Coronary artery (tissue), 2 donors: ENCODE results near the gene ENTPD6.
A peak's percentile ranks its signal among the peaks of the same experiment; 100 is the strongest.
"Not testable (repeated sequence)": the region's sequence is repeated elsewhere in the genome, so short reads cannot be mapped to it uniquely, and the experiment has no call there.

Experiments
- DNase-seq: peaks from one replicate; pipeline ENCODE4 v3.0.0-alpha.2; 2017; ENCODE audit warnings: low spot score
- H3K27ac ChIP-seq, 2 donors: fragments of 200-600 bp; sonication (generic); one replicate each; pipeline ENCODE4 v1.5.1; 2016 to 2019
- H3K4me3 ChIP-seq: fragments of 200-600 bp; sonication (generic); 2 replicates; pipeline ENCODE4 v1.5.1; 2016; ENCODE audit warnings: mild to moderate bottlenecking, moderate library complexity
- CTCF ChIP-seq: fragments of 200-600 bp; sonication (generic); IDR thresholded peaks from one replicate; pipeline ENCODE4 v1.5.1; 2019; ENCODE audit warnings: antibody characterized with exemption

ENTPD6 gene

GRCh38 chr20:25230166-25230831 is 34.8 kb downstream of the ENTPD6 start:
- peak overlapping the region; percentile 70 to 82 for H3K27ac ChIP-seq
- H3K4me3 ChIP-seq, result no peak overlapping the region
- no peak for DNase-seq
- TF ChIP-seq CTCF, result no peak

- TF ChIP-seq CTCF, result no peak
- H3K27ac ChIP-seq, result peak overlapping the region; percentile 63 to 79
- H3K4me3 ChIP-seq, result no peak overlapping the region
- DNase-seq, result peak; percentile 91
Observed at GRCh38 chr20:25233016-25233772, 37.7 kb downstream of the ENTPD6 start.

GRCh38 chr20:25234009-25234849 is 38.7 kb downstream of the ENTPD6 start:
- not testable (repeated sequence) for DNase-seq, H3K4me3 ChIP-seq
- H3K27ac ChIP-seq, result peak overlapping the region; percentile 63 to 79

- Histone ChIP-seq H3K27ac (peak overlapping the region; percentile 74 to 92), H3K4me3 (no peak overlapping the region)
- no peak for TF ChIP-seq CTCF
- no peak for DNase-seq
Observed at GRCh38 chr20:25236450-25237304, 41.2 kb downstream of the ENTPD6 start.

GRCh38 chr20:25237610-25238318 is 42.3 kb downstream of the ENTPD6 start:
- DNase-seq, result peak; percentile 93
- Histone ChIP-seq H3K4me3 (peak overlapping the region; percentile 40), H3K27ac (peak overlapping the region; percentile 80 to 92)
- no peak for TF ChIP-seq CTCF

GRCh38 chr20:25238319-25239037 is 43.0 kb downstream of the ENTPD6 start:
- Histone ChIP-seq H3K4me3 (peak overlapping the region; percentile 12), H3K27ac (peak overlapping the region; percentile 80 to 92)
- no peak for TF ChIP-seq CTCF
- no peak for DNase-seq
